Bronchial epithelial cell (primary cell): ENCODE measurements around the gene GRIA1. TPM values are rescaled to one million over a fixed set of nuclear protein-coding genes. Genes with fewer than 3 reads are reported as not detected.
A peak's percentile ranks its signal among the peaks of the same experiment; 100 is the strongest.

Experiments used
- DNase-seq: peaks from one replicate; pipeline ENCODE4 v3.0.0-alpha.2; 2010; ENCODE audit warnings: low read depth
- FAIRE-seq: peaks from 2 replicates; lab custom pipeline; 2011; peaks lifted over from hg19 to GRCh38; lab: Jason Lieb, UNC
- H3K27me3 ChIP-seq: 2 replicates; pipeline ENCODE4 v1.5.1; 2011; ENCODE audit warnings: low read length; ENCODE audit not compliant: control insufficient read depth, insufficient read depth
- H3K36me3 ChIP-seq: 2 replicates; pipeline ENCODE4 v1.5.1; 2011; ENCODE audit warnings: low read length; ENCODE audit not compliant: control insufficient read depth, insufficient read depth
- H3K4me3 ChIP-seq: 2 replicates; pipeline ENCODE4 v1.5.1; 2011; ENCODE audit warnings: mild to moderate bottlenecking, low read depth, low read length, control low read depth
- total RNA-seq: library from RNA; depleted of rRNA; stranded (reverse); fragments of >200 nt; gene quantifications from 2 replicates; pipeline ENCODE4 v1.2.1, GENCODE V29; 2014
- TF ChIP-seq, protein P1 (sequence below): IDR thresholded peaks from 2 replicates; pipeline ENCODE4 v1.5.1; 2011; ENCODE audit warnings: mild to moderate bottlenecking, moderate library complexity, low read length, control low read depth, inconsistent platforms; ENCODE audit not compliant: insufficient read depth, severe bottlenecking

The GRIA1 gene
- total RNA-seq, 1 donor from 2014 or later = not detected

- no peaks in the 10 kb centered on the region for H3K36me3 ChIP-seq
- no peak for FAIRE-seq
- no peaks in the 10 kb centered on the region for H3K27me3 ChIP-seq
- TF ChIP-seq, protein P1, sequence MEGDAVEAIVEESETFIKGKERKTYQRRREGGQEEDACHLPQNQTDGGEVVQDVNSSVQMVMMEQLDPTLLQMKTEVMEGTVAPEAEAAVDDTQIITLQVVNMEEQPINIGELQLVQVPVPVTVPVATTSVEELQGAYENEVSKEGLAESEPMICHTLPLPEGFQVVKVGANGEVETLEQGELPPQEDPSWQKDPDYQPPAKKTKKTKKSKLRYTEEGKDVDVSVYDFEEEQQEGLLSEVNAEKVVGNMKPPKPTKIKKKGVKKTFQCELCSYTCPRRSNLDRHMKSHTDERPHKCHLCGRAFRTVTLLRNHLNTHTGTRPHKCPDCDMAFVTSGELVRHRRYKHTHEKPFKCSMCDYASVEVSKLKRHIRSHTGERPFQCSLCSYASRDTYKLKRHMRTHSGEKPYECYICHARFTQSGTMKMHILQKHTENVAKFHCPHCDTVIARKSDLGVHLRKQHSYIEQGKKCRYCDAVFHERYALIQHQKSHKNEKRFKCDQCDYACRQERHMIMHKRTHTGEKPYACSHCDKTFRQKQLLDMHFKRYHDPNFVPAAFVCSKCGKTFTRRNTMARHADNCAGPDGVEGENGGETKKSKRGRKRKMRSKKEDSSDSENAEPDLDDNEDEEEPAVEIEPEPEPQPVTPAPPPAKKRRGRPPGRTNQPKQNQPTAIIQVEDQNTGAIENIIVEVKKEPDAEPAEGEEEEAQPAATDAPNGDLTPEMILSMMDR = no peak
- DNase-seq = no peak
- no peak overlapping the region for H3K4me3 ChIP-seq
These were observed 199.8 kb downstream of the GRIA1 start for GRCh38 chr5:153690236-153690635.

DNA sequence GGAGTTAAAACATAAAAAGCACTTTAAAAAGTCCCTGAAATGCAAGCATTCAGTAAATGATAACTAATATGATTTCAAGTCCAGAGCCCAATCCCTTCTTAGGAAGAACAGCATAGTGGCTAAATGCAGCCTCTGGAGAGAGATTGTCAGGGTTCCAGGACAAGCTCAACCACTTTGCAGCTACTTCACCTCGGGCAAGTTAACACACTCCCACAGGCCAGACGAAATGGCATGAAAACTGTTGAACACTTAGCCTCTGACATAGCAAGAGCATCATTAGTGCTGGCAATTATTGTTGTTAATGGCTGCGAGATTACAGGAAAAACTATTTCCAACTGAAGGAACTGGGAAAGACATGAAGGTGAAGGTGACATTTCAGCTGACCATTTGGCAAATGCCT lies 205.8 kb downstream of the GRIA1 start:
- Histone ChIP-seq H3K27me3 (no peaks in the 10 kb centered on the region), H3K4me3 (no peak overlapping the region), H3K36me3 (no peaks in the 10 kb centered on the region)
- DNase-seq = no peak
- TF ChIP-seq, protein P1 = no peak
- no peak for FAIRE-seq

GRCh38 chr5:153699035-153699434 lies 208.6 kb downstream of the GRIA1 start:
- FAIRE-seq = no peak
- no peaks in the 10 kb centered on the region for H3K27me3 ChIP-seq
- TF ChIP-seq, protein P1 = no peak
- no peaks in the 10 kb centered on the region for H3K36me3 ChIP-seq
- no peak overlapping the region for H3K4me3 ChIP-seq
- DNase-seq = no peak

- H3K27me3 ChIP-seq = no peaks in the 10 kb centered on the region
- no peak for FAIRE-seq
- TF ChIP-seq, protein P1 = no peak
- no peaks in the 10 kb centered on the region for H3K36me3 ChIP-seq
- DNase-seq = peak; percentile 17
- no peak overlapping the region for H3K4me3 ChIP-seq
These were observed 210.5 kb downstream of the GRIA1 start for GRCh38 chr5:153700940-153701339.

DNA sequence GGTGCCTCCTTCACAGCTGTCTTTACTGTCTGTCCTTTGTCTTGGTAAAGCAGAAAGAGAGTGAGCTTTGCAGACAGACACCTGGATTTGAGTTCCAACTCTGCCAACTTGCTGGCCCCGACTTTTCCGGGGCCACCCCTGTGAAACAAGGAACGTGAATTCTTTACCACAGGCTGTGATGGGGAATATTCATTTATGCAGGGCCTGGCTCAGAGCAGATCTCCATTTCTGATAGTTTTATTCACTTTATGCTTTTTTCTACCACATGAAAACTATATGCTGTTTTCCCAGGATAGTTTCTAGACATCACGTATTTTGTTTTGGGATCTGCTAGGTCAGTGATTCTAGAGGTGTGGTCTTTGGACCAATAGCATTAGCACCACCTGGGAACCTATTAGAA lies 211.8 kb downstream of the GRIA1 start:
- DNase-seq = no peak

DNA sequence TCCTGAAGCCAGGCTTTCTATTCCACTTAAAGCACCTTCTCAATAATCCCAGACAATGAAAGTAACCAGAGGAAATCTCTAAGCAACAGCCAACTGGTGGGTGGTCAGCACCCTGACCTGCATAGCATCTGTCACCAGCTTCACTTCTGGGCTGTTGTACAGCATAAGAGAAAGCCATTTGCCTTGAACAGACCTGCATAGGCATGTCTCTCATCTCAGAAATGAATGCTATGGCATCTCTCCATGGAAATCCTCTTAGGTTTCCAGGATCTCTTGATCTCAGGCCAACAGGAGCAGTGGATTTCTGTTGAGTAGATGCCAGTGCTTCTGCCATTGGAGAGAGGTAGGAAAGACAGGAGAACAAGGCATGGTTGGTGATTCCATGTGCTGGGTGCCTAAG lies 213.6 kb downstream of the GRIA1 start:
- Histone ChIP-seq H3K36me3 (no peaks in the 10 kb centered on the region), H3K27me3 (no peaks in the 10 kb centered on the region), H3K4me3 (no peak overlapping the region)
- TF ChIP-seq, protein P1 = no peak
- FAIRE-seq = no peak
- peak; percentile 28 for DNase-seq

More for the DNA sequence above, 211.8 kb downstream of the GRIA1 start:
- no peak for FAIRE-seq
- H3K27me3 ChIP-seq = no peaks in the 10 kb centered on the region
- TF ChIP-seq, protein P1 = no peak
- no peaks in the 10 kb centered on the region for H3K36me3 ChIP-seq
- no peak overlapping the region for H3K4me3 ChIP-seq
